Right renal cortex interstitium (tissue), 3 donors: ENCODE measurements around the gene NR6A1. TPM values are rescaled to one million over a fixed set of nuclear protein-coding genes. Genes with fewer than 3 reads are reported as not detected.

Source experiments
- DNase-seq, 3 donors: peaks; one replicate each; pipeline ENCODE4 v3.0.0-alpha.2; 2013; ENCODE audit warnings: low read depth in 3 of 3, low spot score in 2 of 3
- polyA plus RNA-seq, 3 donors: library from polyadenylated mRNA; unstranded; fragments of 120-200 nt; gene quantifications; one replicate each; pipeline ENCODE4 v1.2.1, GENCODE V29; 2013; ENCODE audit not compliant: insufficient read length in 3 of 3

The NR6A1 gene
- polyA plus RNA-seq, 3 donors = 0.57 to 1.1 (median 0.89) TPM

- DNase-seq = no peak
Measured at GRCh38 chr9:124696101-124696500, 75.0 kb downstream of the NR6A1 start.

- no peak for DNase-seq
Measured at GRCh38 chr9:124695280-124695890, 75.7 kb downstream of the NR6A1 start.

- DNase-seq = no peak
Measured at GRCh38 chr9:124694414-124695279, 76.5 kb downstream of the NR6A1 start.

- DNase-seq = no peak
Measured at GRCh38 chr9:124693403-124693802, 77.7 kb downstream of the NR6A1 start.

GRCh38 chr9:124688238-124688904 lies 82.7 kb downstream of the NR6A1 start:
- DNase-seq = no peak

GRCh38 chr9:124686918-124687317 lies 84.2 kb downstream of the NR6A1 start:
- DNase-seq = no peak

- no peak for DNase-seq
Measured at GRCh38 chr9:124685217-124685616, 85.9 kb downstream of the NR6A1 start.

- DNase-seq = no peak
Measured at GRCh38 chr9:124684169-124684568, 86.9 kb downstream of the NR6A1 start.

GRCh38 chr9:124683043-124683442 lies 88.1 kb downstream of the NR6A1 start:
- no peak for DNase-seq

- no peak for DNase-seq
Measured at GRCh38 chr9:124680714-124681390, 90.3 kb downstream of the NR6A1 start.

GRCh38 chr9:124680049-124680448 lies 91.1 kb downstream of the NR6A1 start:
- DNase-seq = no peak

- no peak for DNase-seq
Measured at GRCh38 chr9:124676159-124676551, 95.0 kb downstream of the NR6A1 start.

GRCh38 chr9:124675261-124676158 lies 95.6 kb downstream of the NR6A1 start:
- no peak for DNase-seq

- DNase-seq = no peak
Measured at GRCh38 chr9:124674651-124675050, 96.5 kb downstream of the NR6A1 start.

- DNase-seq = no peak
Measured at GRCh38 chr9:124673063-124673462, 98.0 kb downstream of the NR6A1 start.

- DNase-seq = no peak
Measured at GRCh38 chr9:124671861-124672260, 99.2 kb downstream of the NR6A1 start.

GRCh38 chr9:124666642-124667041 lies 104.5 kb downstream of the NR6A1 start:
- no peak for DNase-seq

- no peak for DNase-seq
Measured at GRCh38 chr9:124665391-124666058, 105.6 kb downstream of the NR6A1 start.

- no peak for DNase-seq
Measured at GRCh38 chr9:124664143-124664542, 107.0 kb downstream of the NR6A1 start.
